Measurements from ENCODE around the gene PDK2. TPM values are rescaled to one million over a fixed set of nuclear protein-coding genes. Genes with fewer than 3 reads are reported as not detected.

Gene PDK2
- total RNA-seq, 1 donor from 2014 or later: 9.0 TPM

DNA sequence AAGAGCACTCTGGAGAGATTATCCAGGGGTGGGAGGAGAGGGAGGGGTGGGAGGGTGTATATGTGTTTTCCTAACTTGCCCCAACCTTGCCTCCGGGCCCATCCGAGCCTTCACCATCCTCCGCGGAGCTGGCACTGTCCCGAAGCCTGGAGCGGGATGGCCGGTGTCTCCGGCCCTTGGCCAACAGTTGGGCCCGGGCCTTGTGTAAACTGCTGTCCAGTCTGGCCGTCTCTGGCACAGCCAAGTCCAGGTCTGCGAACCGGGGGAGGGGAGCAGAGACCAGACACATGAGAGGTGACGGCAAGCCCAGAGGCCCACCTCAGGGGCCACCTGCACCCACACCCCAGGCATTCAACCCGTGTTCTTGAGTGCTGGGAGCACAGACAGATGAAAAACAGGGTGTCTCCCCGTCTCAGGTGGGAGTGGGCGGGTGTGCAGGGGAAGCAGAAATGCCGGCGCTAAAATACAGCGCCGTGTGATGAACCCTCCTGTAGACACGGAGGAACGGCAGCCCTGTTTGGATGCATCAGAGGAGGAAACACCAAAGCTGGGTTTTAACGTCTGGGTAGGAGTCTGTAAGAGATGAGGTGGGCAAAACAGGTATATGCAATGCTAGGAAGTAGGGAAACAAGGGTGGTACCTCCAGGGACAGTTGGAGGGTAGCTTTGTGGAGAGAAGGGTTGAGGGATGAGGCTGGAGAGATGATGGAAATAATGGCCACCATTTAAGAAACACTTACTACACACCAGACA, 23.1 kb downstream of the PDK2 start:
- no peak for DNase-seq

GRCh38 chr17:50118828-50119218, 23.7 kb downstream of the PDK2 start:
- no peak for DNase-seq

GRCh38 chr17:50120475-50121253, 25.5 kb downstream of the PDK2 start:
- no peak for DNase-seq

- no peak for DNase-seq
Observed at GRCh38 chr17:50122945-50123344, 27.8 kb downstream of the PDK2 start.

- no peak for DNase-seq
Observed at GRCh38 chr17:50123649-50124349, 28.6 kb downstream of the PDK2 start.

GRCh38 chr17:50125420-50125997, 30.4 kb downstream of the PDK2 start:
- no peak for DNase-seq

DNA sequence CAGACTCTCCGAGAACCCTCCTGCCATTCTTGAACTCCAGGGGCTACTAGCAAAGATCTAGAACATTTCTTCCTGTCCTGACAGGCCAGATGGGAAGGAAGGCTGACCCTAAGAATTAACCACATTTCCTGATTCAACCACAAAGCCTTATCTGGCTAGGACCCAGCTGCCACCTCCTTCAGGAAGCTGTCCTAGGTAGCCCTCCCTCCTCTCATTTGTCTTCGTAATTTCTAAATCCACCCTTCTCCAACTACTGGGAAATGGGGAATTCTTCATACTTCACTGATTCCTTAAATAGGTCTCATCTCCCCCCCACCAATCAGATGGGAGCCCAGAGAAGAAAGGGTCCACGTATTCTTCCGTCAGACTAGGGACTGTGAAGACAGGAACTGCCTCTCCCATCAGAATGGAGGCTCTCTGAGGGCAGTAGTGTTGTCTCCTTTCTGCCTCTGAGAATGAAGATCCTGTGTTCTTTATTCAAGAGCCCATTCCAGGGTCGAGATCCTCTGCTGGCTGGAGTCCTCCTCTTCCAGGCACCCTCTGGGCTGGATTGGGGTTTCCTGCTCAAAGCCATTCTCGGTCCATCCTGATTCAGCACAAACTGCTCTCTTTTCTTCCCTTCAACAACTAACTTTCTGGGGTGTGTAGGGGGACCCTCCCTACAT, 32.7 kb downstream of the PDK2 start:
- no peak for DNase-seq

DNA sequence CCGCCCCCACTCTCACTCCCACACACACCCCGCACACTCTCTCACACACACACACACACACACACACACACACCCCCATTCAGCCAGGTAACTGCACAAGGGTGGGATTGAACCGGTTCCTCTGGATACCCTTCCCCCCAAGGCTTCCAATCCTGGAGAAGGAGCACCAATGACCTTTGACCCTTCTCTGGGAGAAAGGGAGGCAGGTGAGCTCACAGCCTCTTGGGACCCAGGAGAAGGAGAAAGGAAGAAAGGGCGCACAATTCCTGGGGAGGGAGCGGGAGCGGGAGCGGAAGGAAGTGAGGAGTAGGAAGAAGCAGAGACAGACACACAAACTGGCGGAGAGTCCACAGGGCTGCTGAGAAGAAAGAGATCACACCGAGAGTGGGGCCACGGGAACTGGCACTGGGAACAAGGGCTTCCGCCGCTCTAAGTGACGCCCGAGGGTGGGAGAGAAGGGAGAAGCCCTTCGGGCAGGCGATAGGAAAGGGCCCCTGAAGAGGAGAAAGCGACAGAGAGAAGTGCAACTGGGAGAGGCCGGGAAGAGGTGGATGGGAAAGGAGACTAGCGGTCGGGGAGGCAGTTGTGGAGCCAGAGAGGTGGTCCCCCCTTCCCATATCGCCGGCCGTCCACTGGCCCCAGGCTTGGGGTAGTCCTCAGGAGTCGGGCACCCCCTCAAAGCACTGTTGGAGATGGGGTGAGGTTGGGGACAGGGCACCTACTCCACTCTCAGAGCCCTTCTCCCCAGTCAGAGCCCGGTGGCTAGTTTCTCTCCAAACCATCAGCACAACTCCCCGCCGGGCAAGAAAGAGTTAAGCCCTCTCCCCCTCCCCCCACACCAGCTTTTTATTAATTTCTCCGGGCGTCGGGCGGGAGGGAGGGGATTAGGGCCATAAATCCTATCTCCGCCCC, 33.5 kb downstream of the PDK2 start:
- DNase-seq: no peak

GRCh38 chr17:50129353-50129727, 34.2 kb downstream of the PDK2 start:
- DNase-seq: no peak

DNA sequence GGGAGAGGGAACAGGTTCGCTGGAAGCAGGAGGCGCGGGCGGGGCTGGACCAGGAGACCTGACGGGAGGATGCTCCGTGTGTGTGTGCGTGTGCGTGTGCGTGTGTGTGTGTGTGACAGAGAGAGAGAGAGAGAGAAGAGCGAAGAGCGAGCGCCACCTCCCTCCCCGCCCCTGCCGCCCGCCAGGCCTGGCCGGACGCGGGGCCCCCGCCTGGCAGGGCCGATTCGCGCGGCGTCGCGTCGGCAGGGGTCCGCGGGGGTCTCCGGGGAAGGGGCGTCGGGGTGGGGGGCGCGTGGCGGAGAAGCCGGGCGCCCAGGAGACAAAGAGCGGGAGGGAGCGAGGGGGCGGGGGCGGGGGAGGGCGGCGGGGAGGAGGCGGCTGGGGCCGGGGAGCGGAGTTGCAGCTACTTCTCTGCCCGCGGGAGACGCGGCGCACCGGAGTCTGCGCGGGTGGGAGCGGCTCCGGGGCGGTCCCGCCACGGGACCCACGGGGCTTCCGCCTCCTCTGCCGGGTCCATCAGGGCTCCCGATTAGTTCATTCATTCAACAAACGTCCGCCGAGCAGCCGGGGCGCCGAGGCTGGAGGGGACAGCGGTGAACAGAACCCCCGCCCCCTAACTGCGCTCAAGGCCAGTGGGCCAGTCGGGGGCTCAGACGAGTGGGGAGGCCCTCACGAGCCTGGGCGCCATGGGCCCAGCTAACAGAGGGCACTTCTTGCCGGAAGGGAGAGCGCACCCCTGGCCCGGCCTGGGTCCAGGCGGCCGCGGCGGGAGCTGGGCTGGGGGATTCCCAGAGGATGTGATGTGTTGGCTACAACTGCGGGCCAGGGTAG, 34.8 kb downstream of the PDK2 start, which contains the start of gene SAMD14:
Gene SAMD14 (minus strand): TSS at position 433 of the 831 bp plus-strand sequence. CDS start 5,201 bp downstream, outside the sequence.
- DNase-seq: no peak

DNA sequence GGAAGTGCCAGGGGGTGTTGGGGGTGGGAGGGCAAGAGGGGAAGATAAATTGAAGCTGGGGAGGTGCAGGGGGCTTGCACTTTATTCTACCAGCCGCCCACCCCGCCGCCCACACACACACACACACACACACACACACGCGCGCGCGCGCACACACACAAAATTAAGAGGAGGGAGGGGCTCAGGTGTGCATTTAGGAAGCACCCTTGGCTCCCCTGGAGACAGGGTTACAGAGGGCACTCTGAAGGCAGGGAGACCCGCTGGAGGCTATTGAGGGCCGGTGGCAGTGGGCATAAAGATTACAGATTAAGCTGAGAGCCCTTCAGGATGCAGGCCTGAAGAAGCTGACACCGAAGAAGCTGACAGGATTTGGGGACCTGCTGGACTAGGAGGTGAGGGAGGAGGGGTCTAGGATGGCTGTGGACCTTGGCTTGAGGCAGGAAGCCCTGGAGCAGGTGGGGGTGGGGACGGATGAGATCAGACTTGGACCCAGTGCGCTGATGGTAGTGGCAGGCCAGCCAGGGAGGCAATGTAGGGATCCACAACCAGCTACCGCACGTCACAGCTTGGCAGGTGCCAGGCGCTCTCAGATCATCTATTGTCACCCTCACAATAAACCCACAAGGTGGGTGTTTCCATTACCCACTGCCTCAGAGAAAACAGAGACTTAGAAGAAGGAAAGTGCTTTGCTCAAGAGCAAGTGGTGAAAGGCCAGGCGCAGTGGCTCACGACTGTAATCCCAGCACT, 35.6 kb downstream of the PDK2 start:
- no peak for DNase-seq

GRCh38 chr17:50132104-50132794, 37.1 kb downstream of the PDK2 start:
- no peak for DNase-seq

GRCh38 chr17:50133028-50133768, 38.0 kb downstream of the PDK2 start:
- DNase-seq: no peak

- no peak for DNase-seq
Observed at GRCh38 chr17:50133769-50134099, 38.6 kb downstream of the PDK2 start.

DNA sequence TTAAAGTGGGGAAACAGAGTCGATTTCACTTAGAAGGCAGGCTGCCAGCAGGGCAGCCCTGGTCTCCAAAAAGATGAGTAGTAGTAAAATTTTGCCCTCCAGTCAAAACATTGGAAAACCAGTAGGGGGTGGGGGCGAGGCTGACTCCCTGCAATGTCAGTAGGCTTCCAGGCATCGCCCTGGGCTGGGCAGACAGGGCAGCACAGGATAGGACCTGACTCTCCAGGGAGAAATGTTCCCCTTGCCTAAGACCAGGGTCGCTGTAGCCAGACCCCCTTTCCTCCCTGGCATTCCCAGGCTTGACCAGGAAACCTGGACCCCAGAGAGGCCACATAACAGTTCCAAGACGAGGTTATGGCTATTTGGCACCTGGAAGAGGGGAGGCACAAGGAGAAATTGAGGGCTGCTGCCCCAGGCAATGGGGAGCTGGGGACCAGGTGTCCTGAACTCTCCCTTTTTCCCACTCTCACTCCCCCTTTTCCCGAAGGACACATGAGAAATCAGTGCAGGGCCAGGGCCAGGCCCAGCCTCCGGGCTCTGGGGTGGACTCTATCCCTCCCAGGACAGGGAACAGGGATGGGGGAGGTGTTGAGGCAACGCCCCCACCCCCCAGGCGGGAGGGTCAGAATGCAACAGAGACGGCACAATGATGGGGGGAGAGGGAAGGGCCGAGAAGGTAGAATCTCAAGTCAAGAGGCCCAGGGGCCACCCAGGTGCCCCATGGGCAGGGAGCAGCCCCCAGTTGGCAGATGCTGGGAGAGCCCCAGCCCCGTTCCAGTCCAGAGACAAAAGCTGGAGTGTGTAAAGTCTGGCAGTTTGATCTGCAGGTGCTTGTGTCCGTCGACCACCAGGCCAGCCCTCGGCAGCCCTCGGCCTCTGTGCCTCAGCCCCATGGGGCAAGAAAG, 39.3 kb downstream of the PDK2 start:
- no peak for DNase-seq

GRCh38 chr17:50135316-50136095, 40.4 kb downstream of the PDK2 start:
- no peak for DNase-seq

Data from occipital lobe (tissue), 2 donors.